ENCODE measurements around the gene FANCC. TPM values are rescaled to one million over a fixed set of nuclear protein-coding genes. Genes with fewer than 3 reads are reported as not detected.
A peak's percentile ranks its signal among the peaks of the same experiment; 100 is the strongest.

The FANCC gene
- total and polyA plus RNA-seq, 2 of the 8 experiments (the other 6 are each of a cell fraction or from before 2014, with no cell fraction given) = 7.8 to 15.2 TPM

DNA sequence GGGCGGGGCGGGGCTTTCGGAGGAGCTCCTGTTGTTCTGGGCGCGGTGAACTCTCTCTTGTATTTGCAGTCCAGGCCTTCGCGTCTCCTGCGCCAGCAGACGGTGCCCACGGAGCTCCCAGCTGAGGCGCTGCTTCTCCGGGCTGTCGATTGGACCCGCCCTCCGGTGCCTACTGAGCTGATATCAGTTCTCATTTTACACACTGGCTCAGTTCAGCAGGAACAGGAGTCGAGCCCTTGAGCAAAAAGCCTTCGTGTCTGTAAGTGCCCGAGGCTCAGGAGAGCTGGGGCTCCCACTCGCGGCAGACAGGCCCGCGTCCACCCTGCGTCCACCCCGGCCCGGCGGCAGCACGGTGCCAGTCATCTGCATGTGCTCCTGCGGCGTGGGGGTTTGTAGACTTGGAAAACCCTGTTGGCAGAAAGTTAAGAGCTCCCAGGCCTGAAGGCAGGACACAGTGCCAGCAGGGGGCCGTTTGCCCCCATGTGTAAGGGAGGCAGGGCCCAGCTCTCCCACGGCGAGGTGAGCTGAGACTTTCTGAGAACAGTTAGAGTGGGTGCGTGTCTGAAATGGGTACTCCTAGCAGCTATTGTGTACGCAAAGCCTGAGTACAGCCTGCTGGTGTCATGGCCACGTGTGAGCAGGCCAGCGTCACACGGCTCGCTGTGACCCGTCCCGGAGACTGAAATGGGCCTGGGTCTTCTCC, 231.5 kb downstream of the FANCC start:
- Histone ChIP-seq H3K18ac (ENCODE audit: extremely low read depth, low read length) (no peak overlapping the region; the same call in 1 of the 2 replicates), H2BK15ac (ENCODE audit: low read length) (no peak overlapping the region), H3K9ac (replicated peaks in 1 of 4; ENCODE audit: extremely low read depth in 1 of 4, low read depth in 3 of 4, low read length in 3 of 4) (no peak overlapping the region), H2AK5ac (ENCODE audit: low read depth, low read length) (no peak overlapping the region), H3K27me3 (replicated peaks in 1 of 4; ENCODE audit: control insufficient read depth in 3 of 4, extremely low read depth in 1 of 4, insufficient read depth in 3 of 4, low read length in 3 of 4) (no peaks in the 10 kb centered on the region), H2BK20ac (ENCODE audit: low read length) (no peak overlapping the region), H3K27ac (ENCODE audit: low read depth, low read length) (no peak overlapping the region), H4K20me1 (replicated peaks in 1 of 2; ENCODE audit: control insufficient read depth in 1 of 2, insufficient read depth in 2 of 2, low read length in 2 of 2) (peaks cover 1 to 9% of the 10 kb centered on the region in 2 experiments), H3K23me2 (ENCODE audit: low read depth, low read length) (peaks cover 2% of the 10 kb centered on the region; the same call in 1 of the 2 replicates), H2BK120ac (replicated peaks; ENCODE audit: low read depth, low read length) (no peak overlapping the region), H3K79me2 (ENCODE audit: control insufficient read depth in 1 of 2, insufficient read depth in 2 of 2, low read length in 2 of 2) (no peaks in the 10 kb centered on the region), H4K8ac (ENCODE audit: extremely low read depth, insufficient read depth, low read length) (peak overlapping the region; percentile 72), H3K79me1 (ENCODE audit: low read depth, low read length) (no peaks in the 10 kb centered on the region), H2BK5ac (ENCODE audit: low read depth, low read length) (no peak overlapping the region), H2BK12ac (ENCODE audit: low read depth, low read length) (no peak overlapping the region), H3K4me1 (replicated peaks in 1 of 4; ENCODE audit: control insufficient read depth in 3 of 4, insufficient read depth in 4 of 4, low read length in 3 of 4) (peaks cover 0 to 2% (median 0%) of the 10 kb centered on the region in 4 experiments; a peak in 1 of 7 replicates), H3K4ac (replicated peaks; ENCODE audit: insufficient read length, low read depth, low read length) (no peak overlapping the region), H3K56ac (replicated peaks; ENCODE audit: insufficient read length, low read depth, low read length) (no peak overlapping the region), H4K91ac (replicated peaks; ENCODE audit: insufficient read length, low read length) (no peak overlapping the region), H3K14ac (ENCODE audit: insufficient read length) (no peak overlapping the region), H3K4me2 (ENCODE audit: insufficient read depth in 1 of 2, low read depth in 2 of 2, low read length in 2 of 2) (no peak overlapping the region), H3K9me3 (ENCODE audit: insufficient read depth in 2 of 2, low read depth in 1 of 2, low read length in 1 of 2) (no peaks in the 10 kb centered on the region), H4K5ac (ENCODE audit: insufficient read length, low read depth, low read length) (no peak overlapping the region), H3K23ac (ENCODE audit: insufficient read length) (no peak overlapping the region), H2AFZ (ENCODE audit: low read length) (no peak overlapping the region), H3K4me3 (ENCODE audit: extremely low read depth in 1 of 4, insufficient read depth in 2 of 4, low read depth in 3 of 4, low read length in 4 of 4) (no peak overlapping the region), H3K36me3 (ENCODE audit: control insufficient read depth in 2 of 4, insufficient read depth in 4 of 4, low read length in 3 of 4) (peaks cover 0 to 6% (median 1%) of the 10 kb centered on the region in 4 experiments; a peak in 2 of 8 replicates)
- FAIRE-seq (no peak), DNase-seq (ENCODE audit: low read depth in 1 of 2, low spot score in 2 of 2) (no peak)
- WGBS, 2 experiments (ENCODE audit: extremely low coverage in 1 of 2, insufficient coverage in 1 of 2, insufficient read length in 1 of 2, insufficient replicate concordance in 2 of 2, low coverage in 1 of 2, low lambda C conversion rate in 2 of 2, missing lambda C conversion rate in 1 of 2) = 93% methylated on average over 33 of the region's 40 CpGs; no CpG with 5 or more reads in 1 of the 2 experiments
- CTCF ChIA-PET (ENCODE audit: partially characterized antibody) = interaction anchor here (0.9 to 3.6 kb wide), 15 partner anchors 10 to 305 kb away, joined by 3 to 23 read pairs (median 4); no protein-coding TSS in a partner anchor
- POLR2A ChIA-PET (ENCODE audit: partially characterized antibody) = no interaction called here
- no peak for TF ChIP-seq SIX5 (IDR thresholded peaks at IDR 0.05; ENCODE audit: low read depth, low read length)
- no peak for TF ChIP-seq KDM1A (IDR thresholded peaks at IDR 0.05; ENCODE audit: borderline replicate concordance, low read length)
- no peak for TF ChIP-seq TAF7 (optimal IDR thresholded peaks at IDR 0.05; ENCODE audit: borderline replicate concordance, low read depth, low read length)
- TF ChIP-seq, protein P1, sequence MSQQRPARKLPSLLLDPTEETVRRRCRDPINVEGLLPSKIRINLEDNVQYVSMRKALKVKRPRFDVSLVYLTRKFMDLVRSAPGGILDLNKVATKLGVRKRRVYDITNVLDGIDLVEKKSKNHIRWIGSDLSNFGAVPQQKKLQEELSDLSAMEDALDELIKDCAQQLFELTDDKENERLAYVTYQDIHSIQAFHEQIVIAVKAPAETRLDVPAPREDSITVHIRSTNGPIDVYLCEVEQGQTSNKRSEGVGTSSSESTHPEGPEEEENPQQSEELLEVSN (IDR thresholded peaks at IDR 0.05) = no peak
- TF ChIP-seq SIRT6 (IDR thresholded peaks at IDR 0.05; ENCODE audit: low read length) = no peak
- TF ChIP-seq POU5F1 (IDR thresholded peaks at IDR 0.05; ENCODE audit: low read depth, low read length) = no peak
- TF ChIP-seq SUZ12 (IDR thresholded peaks at IDR 0.05; ENCODE audit: low read length) = no peak
- TF ChIP-seq CHD2 (IDR thresholded peaks at IDR 0.05; ENCODE audit: low read length) = no peak
- no peak for TF ChIP-seq YY1 (IDR thresholded peaks at IDR 0.05; ENCODE audit: low read depth, low read length)
- TF ChIP-seq RXRA (IDR thresholded peaks at IDR 0.05; ENCODE audit: insufficient read depth, low read depth, low read length) = no peak
